GM18870 (cell line): ENCODE results near the gene RETREG1.
"Not testable (repeated sequence)": the region's sequence is repeated elsewhere in the genome, so short reads cannot be mapped to it uniquely, and the experiment has no call there.

Experiments
- ATAC-seq: cut with Tn5 transposase; IDR thresholded peaks from one replicate; pipeline ENCODE4 v1.9.1; 2021; ENCODE audit warnings: moderate library complexity; ENCODE audit not compliant: unreplicated experiment

RETREG1 gene

GRCh38 chr5:16490911-16491310 is 125.9 kb downstream of the RETREG1 start:
- no peak for ATAC-seq

GRCh38 chr5:16489322-16489791 is 127.4 kb downstream of the RETREG1 start:
- ATAC-seq, result peak; percentile 69

- ATAC-seq, result no peak
Observed at GRCh38 chr5:16487456-16487855, 129.3 kb downstream of the RETREG1 start.

- no peak for ATAC-seq
Observed at GRCh38 chr5:16486711-16487111, 130.1 kb downstream of the RETREG1 start.

GRCh38 chr5:16485656-16486055 is 131.1 kb downstream of the RETREG1 start:
- ATAC-seq, result no peak

GRCh38 chr5:16484081-16484480 is 132.7 kb downstream of the RETREG1 start:
- ATAC-seq, result no peak

- ATAC-seq, result no peak
Observed at GRCh38 chr5:16483361-16483760, 133.4 kb downstream of the RETREG1 start.

GRCh38 chr5:16482891-16483290 is 133.9 kb downstream of the RETREG1 start:
- ATAC-seq, result no peak

GRCh38 chr5:16480821-16481538 is 135.8 kb downstream of the RETREG1 start:
- no peak for ATAC-seq

GRCh38 chr5:16480144-16480543 is 136.7 kb downstream of the RETREG1 start:
- ATAC-seq, result no peak

- no peak for ATAC-seq
Observed at GRCh38 chr5:16477541-16477940, 139.3 kb downstream of the RETREG1 start.

GRCh38 chr5:16476417-16476816 is 140.4 kb downstream of the RETREG1 start:
- ATAC-seq, result not testable (repeated sequence)

- ATAC-seq, result no peak
Observed at GRCh38 chr5:16471387-16471786, 145.4 kb downstream of the RETREG1 start.

- peak; percentile 92 for ATAC-seq
Observed at GRCh38 chr5:16467363-16468219, 149.2 kb downstream of the RETREG1 start.

GRCh38 chr5:16465544-16466432 is 151.0 kb downstream of the RETREG1 start, which contains the start of gene ZNF622:
TSS of gene ZNF622 (minus strand) at chr5:16465800. CDS start at chr5:16465665, 135 bp downstream.
- peak; percentile 76 for ATAC-seq

- no peak for ATAC-seq
Observed at GRCh38 chr5:16464664-16465543, 151.9 kb downstream of the RETREG1 start.

GRCh38 chr5:16464231-16464630 is 152.6 kb downstream of the RETREG1 start:
- ATAC-seq, result no peak

- ATAC-seq, result no peak
Observed at GRCh38 chr5:16461782-16462181, 155.0 kb downstream of the RETREG1 start.

GRCh38 chr5:16461026-16461425 is 155.8 kb downstream of the RETREG1 start:
- ATAC-seq, result no peak

GRCh38 chr5:16459451-16459850 is 157.3 kb downstream of the RETREG1 start:
- ATAC-seq, result no peak
